Naive B cell (primary cell): ENCODE results near the gene OR56A4. TPM values are rescaled to one million over a fixed set of nuclear protein-coding genes. Genes with fewer than 3 reads are reported as not detected.

Source experiments
- polyA plus RNA-seq, 6 donors: library from polyadenylated mRNA; unstranded; fragments of 300-500 nt; fragmentation: Illumina TruSeq; gene quantifications; one replicate each; pipeline ENCODE4 v1.2.3, GENCODE V29; 2021; ENCODE audit warnings: low read depth in 6 of 6

Gene OR56A4
- polyA plus RNA-seq, 6 donors from 2014 or later: not detected

Other genes with a start within 250 kb of the OR56A4 start
- under 1 TPM in 1 of 6 donors, not detected in 5; 0.20 TPM for gene OR52N5, start 223.6 kb downstream of the OR56A4 start, polyA plus RNA-seq
- gene OR52N1, start 215.7 kb downstream of the OR56A4 start, polyA plus RNA-seq: not detected
- gene OR52N2, start 198.0 kb downstream of the OR56A4 start, polyA plus RNA-seq: not detected
- gene OR52E6, start 165.0 kb downstream of the OR56A4 start, polyA plus RNA-seq: not detected
- gene OR52E8, start 149.3 kb downstream of the OR56A4 start, polyA plus RNA-seq: not detected
- gene OR52E4, start 126.3 kb downstream of the OR56A4 start, polyA plus RNA-seq: not detected
- gene OR52E5, start 113.7 kb downstream of the OR56A4 start, polyA plus RNA-seq: not detected
- not detected for gene OR56A3, start 64.7 kb downstream of the OR56A4 start, polyA plus RNA-seq
- gene OR56A5, start 38.5 kb downstream of the OR56A4 start, polyA plus RNA-seq: not detected
- not detected for gene OR52L1, start 20.0 kb downstream of the OR56A4 start, polyA plus RNA-seq
- not detected for gene OR56A1, start 23.8 kb upstream of the OR56A4 start, polyA plus RNA-seq
- gene OR56B4, start 100.7 kb upstream of the OR56A4 start, polyA plus RNA-seq: not detected
- not detected for gene OR52B2, start 163.4 kb upstream of the OR56A4 start, polyA plus RNA-seq
- not detected for gene OR52W1, start 192.3 kb upstream of the OR56A4 start, polyA plus RNA-seq
- gene C11orf42, start 198.6 kb upstream of the OR56A4 start, polyA plus RNA-seq: not detected
- 10 to 100 TPM in 3 of 6 donors, 1 to 10 TPM in 3; 6.4 to 19.5 (median 10.1) TPM for gene FHIP1B, start 227.7 kb upstream of the OR56A4 start, polyA plus RNA-seq
- under 1 TPM in 2 of 6 donors, not detected in 4; 0.26 to 0.32 TPM for gene CNGA4, start 232.1 kb upstream of the OR56A4 start, polyA plus RNA-seq